AG10803 (cell line): ENCODE data around the gene UQCR11.

Experiments
- DNase-seq: peaks from one replicate; pipeline ENCODE4 v3.0.0; 2010; ENCODE audit warnings: low read depth
- H3K4me3 ChIP-seq: 2 replicates; pipeline ENCODE4 v1.5.1; 2011; ENCODE audit warnings: mild to moderate bottlenecking, low read length, control low read depth
- TF ChIP-seq, protein P1 (sequence below): conservative IDR thresholded peaks from 2 replicates; pipeline ENCODE4 v1.5.1; 2011; ENCODE audit warnings: mild to moderate bottlenecking, low read length, control low read depth, inconsistent platforms

The UQCR11 gene

GRCh38 chr19:1650650-1651567 is 45.6 kb upstream of the UQCR11 start:
- peak; percentile 12 for DNase-seq
- TF ChIP-seq, protein P1, sequence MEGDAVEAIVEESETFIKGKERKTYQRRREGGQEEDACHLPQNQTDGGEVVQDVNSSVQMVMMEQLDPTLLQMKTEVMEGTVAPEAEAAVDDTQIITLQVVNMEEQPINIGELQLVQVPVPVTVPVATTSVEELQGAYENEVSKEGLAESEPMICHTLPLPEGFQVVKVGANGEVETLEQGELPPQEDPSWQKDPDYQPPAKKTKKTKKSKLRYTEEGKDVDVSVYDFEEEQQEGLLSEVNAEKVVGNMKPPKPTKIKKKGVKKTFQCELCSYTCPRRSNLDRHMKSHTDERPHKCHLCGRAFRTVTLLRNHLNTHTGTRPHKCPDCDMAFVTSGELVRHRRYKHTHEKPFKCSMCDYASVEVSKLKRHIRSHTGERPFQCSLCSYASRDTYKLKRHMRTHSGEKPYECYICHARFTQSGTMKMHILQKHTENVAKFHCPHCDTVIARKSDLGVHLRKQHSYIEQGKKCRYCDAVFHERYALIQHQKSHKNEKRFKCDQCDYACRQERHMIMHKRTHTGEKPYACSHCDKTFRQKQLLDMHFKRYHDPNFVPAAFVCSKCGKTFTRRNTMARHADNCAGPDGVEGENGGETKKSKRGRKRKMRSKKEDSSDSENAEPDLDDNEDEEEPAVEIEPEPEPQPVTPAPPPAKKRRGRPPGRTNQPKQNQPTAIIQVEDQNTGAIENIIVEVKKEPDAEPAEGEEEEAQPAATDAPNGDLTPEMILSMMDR: peak; percentile 5; the same call in 1 of the 2 replicates
- peak overlapping the region; percentile 71 for H3K4me3 ChIP-seq

DNA sequence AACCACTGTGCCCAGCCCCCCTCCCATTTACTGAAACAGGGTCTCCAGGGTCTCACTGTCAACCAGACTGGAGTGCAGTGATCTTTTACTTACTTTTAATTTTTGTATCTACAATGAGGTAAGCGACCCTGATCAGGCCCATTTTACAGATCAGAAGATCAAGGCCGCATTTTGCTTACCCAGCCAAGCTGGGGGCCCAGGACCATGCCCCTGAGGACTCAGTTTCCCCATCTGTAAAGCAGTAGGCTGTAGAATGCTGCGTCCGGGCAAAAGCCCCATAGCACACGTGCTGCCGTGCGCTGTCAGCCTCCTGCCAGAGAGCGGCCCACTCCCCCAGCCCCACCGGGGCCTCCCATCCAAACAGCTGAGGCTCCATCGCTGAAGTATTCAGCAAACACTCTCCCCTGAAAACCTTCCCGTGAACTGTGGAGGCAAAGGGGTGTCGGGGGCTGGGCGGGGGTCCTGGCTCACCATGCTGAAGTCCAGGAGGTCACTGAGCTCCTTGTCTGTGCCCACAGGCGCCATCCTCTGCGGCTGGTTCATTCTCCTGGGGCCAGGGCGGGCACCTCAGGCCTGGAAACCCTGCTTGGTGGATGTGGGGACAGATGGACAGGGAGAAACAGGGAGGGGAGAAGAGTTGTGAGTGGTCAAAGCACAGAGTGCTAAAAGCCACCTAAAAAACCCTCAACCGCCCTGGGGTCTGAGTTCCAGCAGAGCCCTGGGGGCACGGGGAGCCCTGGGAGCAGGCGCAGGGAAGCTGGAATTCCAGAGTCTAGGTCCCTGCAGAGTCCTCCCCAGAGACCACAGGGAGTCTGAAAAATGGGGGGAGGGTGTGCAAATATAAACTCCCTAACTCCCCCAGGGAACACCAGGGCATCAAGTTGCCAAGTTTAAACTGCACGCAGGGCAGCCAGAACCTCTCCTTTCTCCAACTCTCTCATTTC is 44.7 kb upstream of the UQCR11 start:
- no peak for DNase-seq
- H3K4me3 ChIP-seq: peak overlapping the region; percentile 71
- TF ChIP-seq, protein P1: no peak

DNA sequence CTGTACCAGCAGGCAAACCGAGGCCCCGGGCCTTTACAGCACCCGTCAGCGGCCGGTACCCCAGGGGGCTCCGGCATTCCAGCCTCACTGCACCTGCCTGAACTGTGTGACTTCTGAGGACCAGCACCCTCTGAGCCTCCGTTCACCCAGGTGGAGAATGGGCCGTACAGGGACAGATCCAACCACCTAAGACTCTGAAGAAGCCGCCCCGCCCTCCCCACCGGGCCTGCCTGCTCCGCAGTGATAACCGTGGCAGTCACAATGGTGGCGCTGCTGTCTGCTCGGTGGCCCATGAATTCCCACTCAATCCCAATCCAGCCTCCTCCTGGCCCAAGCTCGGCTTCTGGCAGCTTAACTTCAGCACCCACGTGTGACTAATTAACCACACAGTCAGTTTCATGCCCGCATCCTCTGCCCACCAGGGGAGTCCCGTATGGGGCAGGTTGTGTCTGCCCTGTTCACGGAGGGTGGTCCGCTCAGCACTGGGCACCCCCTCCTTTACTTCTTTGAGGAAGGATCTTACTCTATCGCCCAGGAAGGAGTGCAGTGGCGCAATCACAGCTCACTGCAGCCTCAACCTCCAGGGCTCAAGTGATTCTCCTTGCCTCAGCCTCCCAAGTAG is 43.8 kb upstream of the UQCR11 start:
- no peak overlapping the region for H3K4me3 ChIP-seq
- no peak for DNase-seq
- TF ChIP-seq, protein P1: no peak

- no peak overlapping the region for H3K4me3 ChIP-seq
- TF ChIP-seq, protein P1: no peak
- no peak for DNase-seq
Measured at GRCh38 chr19:1648459-1648849, 43.2 kb upstream of the UQCR11 start.

- no peak overlapping the region for H3K4me3 ChIP-seq
- TF ChIP-seq, protein P1: no peak
- no peak for DNase-seq
Measured at GRCh38 chr19:1647501-1648458, 42.5 kb upstream of the UQCR11 start.
